Stimulated activated CD8-positive, alpha-beta memory T cell treated with anti-CD3 and anti-CD28 coated beads, Interleukin-15, amount 100 ng/mL, for 24 hours (primary cell): ENCODE measurements around the gene ITCH.

Experiments used
- DNase-seq: peaks from one replicate; pipeline ENCODE4 v3.0.0-alpha.2; 2020; ENCODE audit warnings: low read depth

ITCH gene

DNA sequence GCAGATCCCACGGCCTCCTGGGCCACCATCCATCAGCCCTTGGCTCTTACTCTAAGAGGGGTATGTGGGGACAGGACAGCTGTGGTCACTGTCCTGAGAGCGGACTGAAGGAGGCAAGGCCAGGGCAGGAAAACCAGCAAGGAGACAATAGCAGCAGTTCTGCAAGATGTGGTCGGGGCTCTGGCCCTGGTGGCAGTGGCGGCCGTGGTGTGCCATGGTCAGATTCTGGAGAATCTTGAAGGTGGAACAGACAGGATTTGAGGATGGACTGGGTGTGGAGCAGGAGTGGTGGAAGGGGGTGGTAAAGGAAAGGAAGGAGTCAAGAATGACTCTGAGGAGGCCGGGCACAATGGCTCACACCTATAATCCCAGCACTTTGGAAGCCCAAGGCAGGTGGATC is 189.5 kb downstream of the ITCH start:
- DNase-seq = no peak

DNA sequence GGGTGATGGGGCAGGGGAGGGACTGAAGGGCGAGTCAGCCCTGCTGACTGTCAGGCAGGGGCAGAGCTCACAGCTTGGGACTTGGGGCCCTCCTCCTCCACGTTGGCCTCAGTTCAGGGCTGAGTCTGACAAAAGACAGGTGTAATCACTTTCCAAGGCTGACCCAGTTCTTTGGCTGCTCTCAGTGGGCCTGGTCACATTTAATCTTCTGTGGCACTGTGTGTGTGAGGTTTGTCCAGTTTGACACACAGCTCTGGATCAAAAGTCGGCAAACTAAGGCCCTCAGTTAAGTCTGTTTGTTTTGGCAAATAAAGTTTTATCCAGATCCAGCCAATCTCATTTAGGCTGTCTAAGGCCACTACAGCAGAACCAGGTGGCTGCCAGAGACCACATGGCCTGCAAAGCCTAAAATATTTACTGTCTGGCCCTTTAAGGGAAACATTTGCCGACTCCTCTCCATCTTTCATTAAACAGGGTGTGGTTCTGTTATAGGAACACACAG is 190.3 kb downstream of the ITCH start:
- DNase-seq = no peak

DNA sequence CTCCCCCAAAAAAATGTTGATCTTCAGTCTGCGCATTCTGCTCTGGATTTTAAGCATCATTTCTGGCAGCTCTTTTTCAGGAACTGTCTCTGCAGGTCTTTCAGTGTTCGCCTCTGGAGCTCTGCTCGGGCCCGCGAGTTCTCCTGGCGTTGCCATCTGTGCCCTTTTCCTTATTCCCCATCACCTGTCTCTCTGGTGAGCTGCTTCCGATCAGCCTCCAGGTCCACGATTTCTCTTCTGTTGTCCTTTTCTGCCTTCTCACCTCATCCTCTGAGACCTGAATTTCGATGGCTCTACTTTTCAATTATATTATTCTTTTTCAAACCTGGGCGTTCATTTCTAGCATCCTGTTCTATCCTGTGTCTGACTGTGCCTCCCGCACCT is 194.9 kb downstream of the ITCH start:
- no peak for DNase-seq

DNA sequence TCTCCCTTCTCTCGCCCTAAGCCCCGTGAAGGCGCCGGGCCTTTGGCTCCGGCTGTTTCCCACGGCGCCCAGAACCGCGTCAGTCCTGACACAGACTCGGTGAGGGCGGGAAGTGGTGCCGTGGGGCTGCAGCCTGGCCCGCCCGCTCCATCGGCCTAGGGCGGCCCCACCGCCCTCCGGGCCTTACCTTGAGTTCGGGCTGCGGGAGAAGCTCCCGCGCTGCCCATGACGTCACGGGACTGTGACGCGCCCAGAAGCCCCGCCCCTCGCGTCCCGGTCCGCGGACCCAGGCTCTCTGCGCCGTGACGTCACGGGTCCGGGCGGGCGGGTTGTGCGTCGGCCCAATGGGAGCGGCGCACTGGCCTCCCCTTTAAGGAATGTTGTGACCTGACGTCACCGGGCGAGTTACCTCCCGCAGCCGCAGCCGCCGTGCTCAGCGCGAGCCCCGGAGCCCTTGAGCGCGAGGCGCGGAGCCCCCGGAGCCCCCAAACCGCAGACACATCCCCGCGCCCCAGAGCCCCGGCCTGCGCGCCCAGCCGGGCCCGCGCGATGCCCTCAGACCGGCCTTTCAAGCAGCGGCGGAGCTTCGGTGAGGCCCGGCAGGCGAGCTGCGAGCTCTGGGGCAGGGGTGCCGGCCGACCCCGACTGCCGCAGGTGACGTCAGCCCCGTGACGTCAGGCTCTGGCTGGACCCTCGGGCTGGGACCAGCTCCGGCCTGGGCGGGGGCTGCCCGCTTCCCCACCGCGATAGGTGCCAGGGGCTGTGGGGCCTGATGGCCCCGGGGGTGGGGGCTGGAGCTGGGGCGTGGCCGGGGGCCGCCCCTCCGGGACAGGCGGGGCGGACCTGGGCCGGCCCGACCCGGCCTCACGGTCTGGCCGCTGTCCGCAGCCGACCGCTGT is 195.5 kb downstream of the ITCH start, which contains the start of gene MAP1LC3A:
MAP1LC3A (plus strand) TSS at position 399 of the 899 bp plus-strand sequence; CDS start at position 550, 151 bp downstream.
- peak; percentile 91 for DNase-seq

DNA sequence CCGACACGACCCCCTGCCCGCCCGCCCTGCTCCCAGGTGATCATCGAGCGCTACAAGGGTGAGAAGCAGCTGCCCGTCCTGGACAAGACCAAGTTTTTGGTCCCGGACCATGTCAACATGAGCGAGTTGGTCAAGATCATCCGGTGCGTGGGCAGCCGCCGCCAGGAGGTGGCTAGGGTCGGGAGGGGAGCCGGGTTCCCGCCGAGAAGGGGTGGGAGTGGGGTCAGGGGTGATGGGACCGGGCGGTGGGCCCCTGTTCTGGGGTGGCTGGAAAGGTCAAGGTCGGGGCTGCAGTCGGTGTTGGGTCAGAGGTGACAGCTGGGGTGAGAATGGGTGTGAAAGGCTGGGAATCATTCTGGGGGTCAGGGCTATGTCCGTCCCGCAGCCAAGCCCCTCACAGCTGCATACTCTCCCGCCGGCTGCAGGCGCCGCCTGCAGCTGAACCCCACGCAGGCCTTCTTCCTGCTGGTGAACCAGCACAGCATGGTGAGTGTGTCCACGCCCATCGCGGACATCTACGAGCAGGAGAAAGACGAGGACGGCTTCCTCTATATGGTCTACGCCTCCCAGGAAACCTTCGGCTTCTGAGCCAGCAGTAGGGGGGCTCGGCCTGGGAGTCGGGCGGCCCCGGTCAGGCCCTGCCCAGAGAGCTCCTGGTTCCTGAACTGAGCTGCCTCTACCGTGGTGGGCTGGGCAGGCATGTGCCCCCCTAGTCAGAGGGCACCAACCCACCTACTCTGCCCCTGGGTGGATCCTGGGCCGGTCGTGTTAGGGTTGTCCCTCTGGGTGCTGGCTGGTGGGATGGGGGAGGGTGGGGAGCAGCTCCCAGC is 196.5 kb downstream of the ITCH start:
- DNase-seq = no peak

DNA sequence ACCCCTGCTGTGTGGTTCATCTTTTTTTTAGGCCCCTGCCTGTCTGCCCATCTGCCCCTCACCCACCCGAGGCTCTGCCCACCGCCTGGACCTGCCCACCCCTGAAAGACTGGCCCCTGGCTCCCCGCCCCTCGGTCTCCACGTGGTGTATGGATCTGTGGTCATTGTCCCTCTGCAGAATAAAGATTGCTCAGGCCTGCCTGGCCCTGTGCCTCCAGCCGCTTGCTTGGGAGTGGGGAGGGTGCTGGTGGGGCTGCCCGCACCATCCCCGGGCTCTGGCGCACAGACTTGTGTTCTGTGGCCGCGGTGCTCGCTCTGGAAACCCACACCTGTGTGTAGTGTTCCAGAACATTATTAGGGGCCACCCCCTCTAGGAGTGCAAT is 197.1 kb downstream of the ITCH start:
- no peak for DNase-seq

DNA sequence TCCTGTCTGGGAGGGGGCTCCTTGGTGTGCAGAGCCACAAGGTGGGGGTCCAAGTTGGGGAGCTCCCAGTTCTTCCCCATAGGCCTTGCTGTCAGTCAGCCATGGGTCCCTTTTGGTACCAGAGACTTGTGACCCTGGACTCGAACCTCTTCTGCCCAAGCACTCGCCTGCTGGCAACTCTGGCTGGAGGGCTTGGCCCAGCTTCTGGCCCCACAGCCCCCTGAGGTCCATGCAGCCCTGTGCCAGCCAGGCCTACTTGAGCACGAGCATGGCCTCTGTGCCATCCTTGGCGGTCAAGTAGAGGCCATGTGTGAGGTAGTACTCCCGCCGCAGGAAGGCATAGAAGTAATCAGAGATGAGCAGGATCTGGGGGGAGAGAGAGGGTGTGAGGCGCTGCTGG is 197.5 kb downstream of the ITCH start:
- no peak for DNase-seq
